ENCODE data around the gene GATA5.

GRCh38 chr20:62507991-62508640 is 32.3 kb upstream of the GATA5 start:
- TF ChIP-seq CTCF (conservative IDR thresholded peaks at IDR 0.05 in 1 of 2, IDR thresholded peaks at IDR 0.05 in 1 of 2; ENCODE audit: extremely low read depth in 1 of 2, insufficient read depth in 1 of 2, low read depth in 1 of 2, low read length in 2 of 2) (no peak), EZH2 (IDR thresholded peaks at IDR 0.05; ENCODE audit: borderline replicate concordance, low read length) (no peak)
